Vagina (tissue), 2 donors: Measurements from ENCODE around the gene TMEM214. TPM values are rescaled to one million over a fixed set of nuclear protein-coding genes. Genes with fewer than 3 reads are reported as not detected.
A peak's percentile ranks its signal among the peaks of the same experiment; 100 is the strongest.

ENCODE experiments used
- DNase-seq, 2 donors: peaks; one replicate each; pipeline ENCODE4 v3.0.0-alpha.2; 2017; ENCODE audit errors: extremely low spot score in 2 of 2
- H3K27ac ChIP-seq: fragments of 200-600 bp; sonication (generic); one replicate; pipeline ENCODE4 v1.5.1; 2019
- H3K27me3 ChIP-seq: fragments of 200-600 bp; sonication (generic); one replicate; pipeline ENCODE4 v1.5.1; 2019
- H3K36me3 ChIP-seq, 2 donors: fragments of 200-600 bp; sonication (generic); one replicate each; pipeline ENCODE4 v1.5.1; 2017 to 2019
- H3K4me1 ChIP-seq: fragments of 200-600 bp; sonication (generic); one replicate; pipeline ENCODE4 v1.5.1; 2019
- H3K4me3 ChIP-seq, 2 donors: fragments of 200-600 bp; sonication (generic); 1 replicate in 1 of 2; 2 replicates in 1 of 2; pipeline ENCODE4 v1.5.1; 2016 to 2019
- H3K9me3 ChIP-seq: fragments of 200-600 bp; sonication (generic); one replicate; pipeline ENCODE4 v1.5.1; 2019
- POLR2A ChIP-seq, 2 donors: fragments of 450-650 bp; IDR thresholded peaks; one replicate each; pipeline ENCODE4 v1.6.1; 2017; ENCODE audit warnings: antibody characterized with exemption in 2 of 2, mild to moderate bottlenecking in 2 of 2, moderate library complexity in 2 of 2
- POLR2AphosphoS5 ChIP-seq, 2 donors: sonication (generic); formaldehyde crosslinking; IDR thresholded peaks; one replicate each; pipeline ENCODE4 v1.9.0; 2017; ENCODE audit warnings: antibody characterized with exemption in 2 of 2, mild to moderate bottlenecking in 2 of 2, low read depth in 1 of 2; ENCODE audit not compliant: insufficient read depth in 1 of 2
- intact Hi-C: fragments of 100-400 bp; cut with DNase I; formaldehyde crosslinking; loops from one replicate; pipeline ENCODE4 v1.15.1; 2023
- total RNA-seq: library from RNA; depleted of rRNA; stranded (reverse); fragments of >200 nt; gene quantifications from one replicate; pipeline ENCODE4 v1.2.3, GENCODE V29; 2016
- TF ChIP-seq, protein P1 (sequence below), 3 experiments: fragments of 450-650 bp in 2 of 3; fragments of 200-600 bp in 1 of 3; sonication (generic) in 1 of 3; IDR thresholded peaks; one replicate each; pipeline ENCODE4 v1.5.1; 2017 to 2019; ENCODE audit warnings: antibody characterized with exemption in 3 of 3, mild to moderate bottlenecking in 2 of 3, moderate library complexity in 2 of 3

The TMEM214 gene
- total RNA-seq, 1 donor from 2014 or later, result 53.3 TPM

DNA sequence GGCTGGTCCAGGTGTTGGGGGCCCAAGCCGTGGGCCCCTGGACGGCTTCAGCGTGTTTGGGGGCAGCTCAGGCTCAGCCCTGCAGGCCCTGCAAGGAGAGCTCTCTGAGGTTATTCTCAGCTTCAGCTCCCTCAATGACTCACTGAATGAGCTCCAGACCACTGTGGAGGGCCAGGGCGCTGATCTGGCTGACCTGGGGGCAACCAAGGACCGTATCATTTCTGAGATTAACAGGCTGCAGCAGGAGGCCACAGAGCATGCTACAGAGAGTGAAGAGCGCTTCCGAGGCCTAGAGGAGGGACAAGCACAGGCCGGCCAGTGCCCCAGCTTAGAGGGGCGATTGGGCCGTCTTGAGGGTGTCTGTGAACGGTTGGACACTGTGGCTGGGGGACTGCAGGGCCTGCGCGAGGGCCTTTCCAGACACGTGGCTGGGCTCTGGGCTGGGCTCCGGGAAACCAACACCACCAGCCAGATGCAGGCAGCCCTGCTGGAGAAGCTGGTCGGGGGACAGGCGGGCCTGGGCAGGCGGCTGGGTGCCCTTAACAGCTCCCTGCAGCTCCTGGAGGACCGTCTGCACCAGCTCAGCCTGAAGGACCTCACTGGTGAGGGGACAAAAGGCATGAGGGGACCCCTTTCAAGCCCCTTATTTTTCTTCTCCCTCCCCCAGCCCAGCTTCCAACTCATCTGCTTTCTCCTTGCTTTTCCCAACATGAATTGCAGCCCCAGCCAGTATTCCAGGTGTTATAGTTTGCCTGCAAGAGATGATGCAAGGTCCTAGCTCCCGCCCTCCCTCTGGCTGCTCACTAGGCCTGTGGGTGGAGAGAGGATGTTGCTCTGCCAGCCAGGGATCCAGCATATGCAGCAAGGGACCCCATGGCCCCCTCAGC lies 50.9 kb downstream of the TMEM214 start:
- Histone ChIP-seq H3K27ac (no peak overlapping the region), H3K9me3 (no peaks in the 10 kb centered on the region), H3K27me3 (no peaks in the 10 kb centered on the region), H3K4me3 (no peak overlapping the region), H3K36me3 (no peaks in the 10 kb centered on the region), H3K4me1 (peaks cover 67% of the 10 kb centered on the region)
- no peak for DNase-seq
- TF ChIP-seq, protein P1, sequence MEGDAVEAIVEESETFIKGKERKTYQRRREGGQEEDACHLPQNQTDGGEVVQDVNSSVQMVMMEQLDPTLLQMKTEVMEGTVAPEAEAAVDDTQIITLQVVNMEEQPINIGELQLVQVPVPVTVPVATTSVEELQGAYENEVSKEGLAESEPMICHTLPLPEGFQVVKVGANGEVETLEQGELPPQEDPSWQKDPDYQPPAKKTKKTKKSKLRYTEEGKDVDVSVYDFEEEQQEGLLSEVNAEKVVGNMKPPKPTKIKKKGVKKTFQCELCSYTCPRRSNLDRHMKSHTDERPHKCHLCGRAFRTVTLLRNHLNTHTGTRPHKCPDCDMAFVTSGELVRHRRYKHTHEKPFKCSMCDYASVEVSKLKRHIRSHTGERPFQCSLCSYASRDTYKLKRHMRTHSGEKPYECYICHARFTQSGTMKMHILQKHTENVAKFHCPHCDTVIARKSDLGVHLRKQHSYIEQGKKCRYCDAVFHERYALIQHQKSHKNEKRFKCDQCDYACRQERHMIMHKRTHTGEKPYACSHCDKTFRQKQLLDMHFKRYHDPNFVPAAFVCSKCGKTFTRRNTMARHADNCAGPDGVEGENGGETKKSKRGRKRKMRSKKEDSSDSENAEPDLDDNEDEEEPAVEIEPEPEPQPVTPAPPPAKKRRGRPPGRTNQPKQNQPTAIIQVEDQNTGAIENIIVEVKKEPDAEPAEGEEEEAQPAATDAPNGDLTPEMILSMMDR (IDR thresholded peaks at IDR 0.05), result no peak
- TF ChIP-seq POLR2A (IDR thresholded peaks at IDR 0.05) (no peak), POLR2AphosphoS5 (IDR thresholded peaks at IDR 0.05; ENCODE audit: insufficient read depth in 1 of 2, low read depth in 1 of 2) (no peak)
- intact Hi-C loops, result loop anchor here (10.0 kb wide), 1 partner anchor 49 kb away; the partner anchor contains the start of gene TMEM214

DNA sequence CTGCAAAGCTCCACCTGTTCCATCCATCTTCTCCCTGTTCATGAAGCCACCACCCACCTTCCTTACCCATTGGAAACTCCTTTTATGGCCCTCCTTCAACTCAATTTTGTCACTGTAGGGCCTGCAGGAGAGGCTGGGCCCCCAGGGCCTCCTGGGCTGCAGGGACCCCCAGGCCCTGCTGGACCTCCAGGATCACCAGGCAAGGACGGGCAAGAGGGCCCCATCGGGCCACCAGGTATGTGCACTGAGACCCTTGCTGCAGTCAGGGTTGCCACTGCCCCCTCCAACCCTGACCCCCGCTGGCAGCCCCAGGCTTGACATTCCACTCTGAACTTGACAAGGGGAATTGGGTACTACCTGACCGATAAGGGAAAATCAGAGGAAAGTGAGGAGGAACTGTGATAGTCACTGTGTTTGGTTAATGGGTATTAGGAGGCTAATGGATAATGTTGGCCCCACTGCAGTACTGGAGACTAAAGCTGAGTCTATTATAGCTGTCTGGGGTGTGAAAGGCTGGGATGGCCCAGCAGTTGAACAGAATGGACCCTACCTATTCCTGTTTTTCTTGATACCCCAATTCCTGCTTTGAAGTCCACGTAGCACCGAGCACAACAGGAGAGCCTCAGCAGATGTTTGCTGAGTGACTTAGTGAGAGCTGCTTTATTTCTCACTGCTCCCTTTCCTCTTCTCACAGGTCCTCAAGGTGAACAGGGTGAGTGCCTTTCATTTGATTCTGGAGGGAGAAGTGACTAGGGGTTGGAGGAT lies 51.7 kb downstream of the TMEM214 start:
- no peaks in the 10 kb centered on the region for H3K36me3 ChIP-seq
- H3K9me3 ChIP-seq, result no peaks in the 10 kb centered on the region
- H3K4me3 ChIP-seq, result no peak overlapping the region
- DNase-seq, result no peak
- peaks cover 65% of the 10 kb centered on the region for H3K4me1 ChIP-seq
- TF ChIP-seq, protein P1 (IDR thresholded peaks at IDR 0.05), result no peak
- no peak for TF ChIP-seq POLR2A (IDR thresholded peaks at IDR 0.05)
- no peak for TF ChIP-seq POLR2AphosphoS5 (IDR thresholded peaks at IDR 0.05; ENCODE audit: insufficient read depth in 1 of 2, low read depth in 1 of 2)
- intact Hi-C loops, result loop anchor here (5.0 to 10.0 kb wide), 2 partner anchors 50 to 122 kb away; partner anchors contain the start of gene TMEM214
- H3K27me3 ChIP-seq, result no peaks in the 10 kb centered on the region
- peak overlapping the region; percentile 7 for H3K27ac ChIP-seq

GRCh38 chr2:27085062-27085672 lies 52.4 kb downstream of the TMEM214 start:
- intact Hi-C loops, result loop anchor here (5.0 to 10.0 kb wide), 2 partner anchors 50 to 123 kb away; partner anchors contain the start of gene TMEM214
- Histone ChIP-seq H3K9me3 (no peaks in the 10 kb centered on the region), H3K4me3 (peak overlapping the region; percentile 58 to 68), H3K4me1 (peaks cover 58% of the 10 kb centered on the region), H3K36me3 (no peaks in the 10 kb centered on the region), H3K27me3 (no peaks in the 10 kb centered on the region), H3K27ac (peak overlapping the region; percentile 83)
- DNase-seq, result no peak
- TF ChIP-seq, protein P1 (IDR thresholded peaks at IDR 0.05), result no peak
- TF ChIP-seq POLR2A (IDR thresholded peaks at IDR 0.05) (no peak), POLR2AphosphoS5 (IDR thresholded peaks at IDR 0.05; ENCODE audit: insufficient read depth in 1 of 2, low read depth in 1 of 2) (no peak)

DNA sequence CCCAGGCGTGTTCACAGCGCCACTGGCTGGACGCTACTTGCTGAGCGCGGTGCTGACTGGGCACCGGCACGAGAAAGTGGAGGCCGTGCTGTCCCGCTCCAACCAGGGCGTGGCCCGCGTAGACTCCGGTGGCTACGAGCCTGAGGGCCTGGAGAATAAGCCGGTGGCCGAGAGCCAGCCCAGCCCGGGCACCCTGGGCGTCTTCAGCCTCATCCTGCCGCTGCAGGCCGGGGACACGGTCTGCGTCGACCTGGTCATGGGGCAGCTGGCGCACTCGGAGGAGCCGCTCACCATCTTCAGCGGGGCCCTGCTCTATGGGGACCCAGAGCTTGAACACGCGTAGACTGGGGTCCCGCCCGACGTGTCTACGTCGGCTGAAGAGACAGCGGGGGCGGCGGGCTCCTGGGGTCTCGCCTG lies 52.9 kb downstream of the TMEM214 start:
- no peak for DNase-seq
- TF ChIP-seq POLR2AphosphoS5 (IDR thresholded peaks at IDR 0.05; ENCODE audit: insufficient read depth in 1 of 2, low read depth in 1 of 2) (peak; percentile 30 to 66), POLR2A (IDR thresholded peaks at IDR 0.05) (no peak)
- TF ChIP-seq, protein P1 (IDR thresholded peaks at IDR 0.05), result peak in 2 of 3 experiments; percentile 21 to 27
- Histone ChIP-seq H3K9me3 (no peaks in the 10 kb centered on the region), H3K27me3 (no peaks in the 10 kb centered on the region), H3K27ac (peak overlapping the region; percentile 83), H3K4me1 (peaks cover 53% of the 10 kb centered on the region), H3K4me3 (peak overlapping the region; percentile 58 to 68), H3K36me3 (no peaks in the 10 kb centered on the region)
- intact Hi-C loops, result loop anchor here (2.0 to 10.0 kb wide), 3 partner anchors 35 to 123 kb away; partner anchors contain the start of genes AGBL5 and TMEM214
